ENCODE data around the gene IGF2. TPM values are rescaled to one million over a fixed set of nuclear protein-coding genes. Genes with fewer than 3 reads are reported as not detected.

IGF2 gene
- polyA plus RNA-seq, 1 donor = 5,095 TPM

DNA sequence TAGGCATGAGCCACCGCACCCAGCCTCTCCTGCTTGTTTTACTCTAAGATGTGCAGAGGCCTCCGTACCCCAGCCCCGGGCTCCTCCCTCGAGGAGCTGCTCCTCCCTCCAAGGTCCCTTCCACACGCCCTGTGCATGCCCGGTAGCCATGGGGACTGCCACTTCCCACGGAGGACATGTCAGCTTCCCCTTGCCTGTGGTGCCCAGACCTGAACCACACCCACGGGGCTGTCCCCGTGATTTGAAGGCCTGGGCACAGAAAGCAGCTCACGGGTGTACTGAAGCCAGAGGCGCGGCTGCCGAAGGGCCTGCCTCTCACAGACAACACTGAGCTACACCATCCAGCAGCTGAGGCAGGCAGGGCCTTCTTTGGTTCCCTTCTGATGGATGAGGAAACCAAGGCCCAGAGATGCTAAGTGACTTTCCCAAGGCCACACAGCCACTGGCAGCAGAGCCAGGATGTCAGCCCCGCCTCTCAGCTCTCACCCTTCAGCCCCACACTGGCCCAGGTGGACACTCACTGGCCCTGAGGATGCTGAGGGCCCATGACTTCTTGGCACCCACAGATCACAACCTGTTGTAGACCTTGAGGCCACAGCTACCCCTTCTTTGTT lies 14.5 kb upstream of the IGF2 start:
- no peak for DNase-seq

DNA sequence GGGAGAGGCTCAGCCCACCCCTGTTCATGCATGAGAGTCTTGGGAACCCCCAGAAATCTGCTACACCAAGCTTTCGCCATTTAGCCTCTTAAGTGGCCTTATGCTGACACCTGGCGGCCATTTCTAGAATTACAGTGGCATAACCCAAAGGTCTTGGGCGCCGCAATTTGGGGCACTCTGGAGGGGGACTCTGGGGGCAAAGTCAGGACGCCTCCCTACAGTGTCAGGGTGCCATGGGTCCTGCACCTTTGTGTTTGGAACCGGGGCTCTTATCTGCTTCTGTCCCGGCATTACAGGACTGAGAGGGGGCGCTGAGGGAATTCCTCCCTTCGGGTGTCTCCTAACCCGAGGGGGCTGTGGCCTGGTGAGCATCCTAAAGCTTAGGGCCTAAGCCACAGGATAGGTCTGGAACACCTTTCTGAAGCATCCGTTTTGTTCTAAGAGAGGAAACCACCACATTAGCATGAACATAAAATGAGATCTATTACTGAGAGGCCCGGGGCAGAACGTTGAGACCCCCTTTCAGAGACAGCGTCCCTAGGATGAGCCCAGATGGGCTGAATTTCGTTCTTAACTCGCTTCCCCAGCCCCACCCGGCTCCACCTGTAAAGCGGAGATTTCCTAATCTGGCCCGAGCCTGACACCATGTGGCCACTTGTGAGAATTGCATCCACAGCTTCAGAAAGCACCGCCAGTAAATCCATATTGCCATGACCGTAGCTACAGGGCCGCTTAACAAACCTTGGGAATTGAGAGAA lies 12.5 kb upstream of the IGF2 start:
- DNase-seq = peak; percentile 83

DNA sequence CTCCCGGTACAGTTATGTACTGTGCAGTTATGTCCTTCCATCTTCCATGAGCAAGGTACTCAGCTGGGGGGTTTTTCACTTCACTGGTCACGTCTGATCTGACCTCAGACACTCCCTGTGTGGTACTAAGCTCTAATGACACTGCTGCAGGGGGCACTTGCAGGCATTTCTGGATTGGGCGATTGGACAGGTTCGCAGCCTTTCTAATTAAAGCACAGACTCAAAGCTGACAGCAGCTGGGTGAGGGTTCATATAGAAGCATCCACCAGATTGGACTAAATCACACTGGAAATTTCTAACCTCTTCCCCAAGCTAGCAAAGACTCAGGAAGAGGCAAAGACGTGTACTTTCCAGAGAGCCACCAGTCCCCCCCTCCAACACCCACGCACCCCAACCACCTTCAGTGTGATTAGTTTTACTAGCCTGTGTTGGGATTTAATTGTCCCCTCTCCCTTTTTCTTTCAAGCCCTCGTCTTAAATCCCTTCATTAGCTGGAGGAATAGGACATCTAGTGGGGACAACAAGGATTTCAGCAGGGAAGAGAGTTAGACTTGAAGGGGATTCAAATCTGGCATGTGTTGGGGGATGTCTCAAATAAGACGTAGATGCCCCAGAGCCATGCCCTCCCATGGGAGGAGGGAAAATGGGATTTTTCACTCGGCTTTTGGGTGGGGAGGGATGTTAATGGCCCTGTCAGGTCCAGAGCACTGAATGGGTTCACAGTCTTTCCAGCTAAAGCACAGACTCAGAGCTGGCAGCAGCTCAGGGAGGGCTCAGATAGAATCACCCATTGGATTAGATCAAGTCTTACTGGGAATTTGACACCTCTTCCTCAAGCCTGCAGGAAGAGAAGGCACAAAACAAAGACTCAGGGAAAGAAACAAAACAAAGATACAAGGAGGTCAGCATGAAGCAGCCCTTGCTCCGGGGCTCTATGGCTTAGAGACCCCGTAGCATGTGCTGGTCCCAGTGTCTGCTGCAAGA lies 11.0 kb upstream of the IGF2 start:
- peak; percentile 60 for DNase-seq

DNA sequence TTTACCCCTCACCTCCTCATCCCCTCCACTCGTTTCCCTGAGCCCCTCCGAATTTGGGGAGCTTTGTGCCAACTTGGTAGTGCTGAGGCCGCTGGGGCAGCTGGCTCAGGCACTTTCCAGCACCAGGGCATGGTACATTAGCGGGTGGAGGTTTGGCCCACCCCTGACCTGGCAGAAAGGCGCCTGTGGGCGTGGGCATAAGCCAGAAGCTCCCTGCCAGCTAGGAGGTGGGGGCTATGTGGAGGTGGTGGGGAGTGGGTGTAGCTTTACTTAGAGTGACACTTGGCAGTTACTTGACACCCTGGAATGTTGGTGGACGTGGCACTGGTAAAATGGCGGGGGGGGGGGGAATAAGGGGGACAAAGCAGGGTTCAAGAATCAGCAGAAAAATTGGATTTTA lies 10.3 kb upstream of the IGF2 start:
- DNase-seq = peak; percentile 43

DNA sequence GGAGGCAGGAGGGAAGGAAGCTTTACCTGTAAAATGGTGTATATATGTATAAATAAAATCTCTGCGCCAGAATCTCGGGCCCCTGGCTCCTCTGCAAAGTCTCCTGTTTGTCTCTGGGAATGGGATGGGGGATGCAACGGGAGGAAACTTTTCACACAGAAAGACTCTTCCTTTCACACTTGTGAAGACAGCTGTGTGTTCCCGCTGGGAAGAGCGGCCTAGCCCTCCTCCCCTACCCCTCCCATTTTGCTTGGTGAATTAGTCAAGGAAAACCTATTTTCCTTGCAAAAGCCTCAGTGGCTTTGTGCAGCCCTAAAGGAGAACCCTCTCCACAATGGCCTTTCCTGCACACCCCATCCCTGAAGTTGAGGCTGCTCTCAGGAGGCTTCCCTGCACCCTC lies 9.4 kb upstream of the IGF2 start:
- DNase-seq = peak; percentile 55

DNA sequence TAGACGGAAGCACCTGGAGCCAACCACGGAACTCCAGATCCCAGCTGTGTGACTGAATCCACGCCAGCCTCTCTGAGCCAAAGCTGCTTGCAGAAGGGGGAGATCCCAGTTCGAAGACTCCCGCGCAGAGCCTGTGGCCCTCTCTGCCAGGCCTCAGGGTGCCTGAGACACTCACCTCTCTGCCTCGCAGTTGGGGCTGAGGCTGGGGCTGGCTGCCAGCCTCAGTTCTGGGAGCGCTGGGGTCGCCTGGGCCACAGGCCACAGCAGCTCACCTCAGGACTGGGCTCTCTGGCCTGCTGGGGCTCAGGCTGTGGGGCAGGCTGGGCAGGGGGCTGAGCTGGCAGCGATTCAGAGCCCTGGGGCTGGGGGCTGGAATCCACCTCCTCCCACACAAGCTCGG lies 8.2 kb upstream of the IGF2 start:
- no peak for DNase-seq

DNA sequence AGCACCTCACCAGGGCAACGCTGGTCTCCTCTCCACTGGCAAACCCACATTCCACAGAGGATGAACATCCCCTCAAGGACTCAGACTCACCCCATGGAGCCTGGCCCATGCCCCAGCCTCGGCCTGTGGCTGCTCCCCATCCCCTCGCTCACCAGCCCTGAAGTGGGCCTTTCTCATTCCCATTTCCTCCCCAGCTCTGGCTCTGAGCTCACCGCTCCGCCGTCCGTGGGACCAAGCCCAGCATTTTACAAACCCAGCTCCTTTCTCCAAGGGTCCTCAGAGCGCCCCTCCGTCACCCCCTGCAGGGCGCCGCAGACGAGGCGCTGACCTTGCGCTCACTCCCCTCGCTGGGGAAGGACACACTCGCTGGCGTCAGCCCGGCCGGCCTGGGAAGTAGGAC lies 6.9 kb upstream of the IGF2 start:
- no peak for DNase-seq

DNA sequence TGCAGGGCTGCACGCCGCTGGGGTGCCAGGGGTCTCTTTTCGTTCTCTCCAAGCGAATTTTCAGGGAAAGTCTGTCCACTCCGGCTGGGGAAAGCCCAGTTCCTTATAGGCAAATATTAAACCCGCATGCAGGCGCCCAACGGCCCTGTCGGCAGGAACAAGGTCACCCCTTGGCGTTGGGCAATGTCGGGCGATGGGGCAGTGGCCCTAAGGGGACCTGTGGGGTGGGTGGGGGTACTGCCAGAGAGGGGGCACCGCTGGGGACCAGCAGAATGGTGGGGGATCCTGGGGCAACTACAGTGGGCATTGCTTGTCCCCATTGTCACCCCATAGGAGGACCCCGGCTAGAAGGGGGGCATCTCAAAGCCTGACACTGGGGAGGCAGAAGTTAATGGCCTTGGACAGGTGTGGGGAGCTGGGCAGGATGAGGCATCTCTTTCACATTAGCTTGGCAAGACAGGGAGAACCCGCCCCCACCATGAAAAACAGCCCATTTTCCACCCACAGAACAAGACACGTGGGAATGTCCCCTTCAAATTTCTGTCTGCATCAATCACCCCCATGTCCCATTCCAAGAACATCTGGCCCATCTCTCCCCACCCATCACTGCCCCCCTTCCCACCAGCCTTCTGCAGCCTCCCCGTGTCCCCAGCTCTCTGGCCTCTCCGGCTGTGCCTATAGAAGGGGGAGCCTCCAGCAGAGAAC lies 5.5 kb upstream of the IGF2 start:
- no peak for DNase-seq

DNA sequence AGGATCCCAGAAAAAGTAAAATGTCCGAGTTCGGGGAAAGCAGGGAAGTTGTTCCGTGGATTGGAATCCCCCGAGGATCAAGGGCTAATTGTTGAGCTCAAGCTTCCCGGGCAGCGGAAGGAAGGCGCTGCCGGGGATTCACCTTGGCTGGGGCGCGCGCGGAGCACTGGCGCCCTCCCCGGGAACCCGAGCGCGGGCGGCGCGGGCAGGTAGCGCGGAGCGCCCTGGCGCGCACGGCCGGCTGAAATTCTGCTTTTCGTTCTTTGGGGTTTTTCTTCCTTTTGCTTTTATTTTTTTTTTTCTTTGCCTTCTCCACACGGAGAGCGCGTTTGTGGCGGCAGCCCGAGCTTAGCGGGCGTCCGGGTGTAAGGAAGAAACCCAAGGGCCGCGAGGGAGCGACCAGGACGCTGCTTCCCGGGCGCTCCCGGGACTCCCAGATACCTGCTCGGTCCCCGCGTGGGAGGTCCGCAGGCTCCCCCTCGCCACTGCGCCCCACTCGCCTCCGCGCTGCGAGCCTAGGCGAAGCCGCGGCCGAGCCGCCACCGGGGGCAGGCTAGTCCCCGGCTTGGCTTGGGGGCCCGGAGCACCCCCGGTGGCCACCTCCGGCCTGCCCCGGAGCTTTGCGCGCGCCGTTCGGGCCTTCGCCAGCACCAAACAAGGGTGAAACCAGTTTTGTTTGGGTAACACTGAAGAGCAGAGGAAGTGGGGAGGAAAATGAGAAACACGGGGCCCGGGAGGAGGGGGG lies 4.8 kb upstream of the IGF2 start:
- peak; percentile 50 for DNase-seq

DNA sequence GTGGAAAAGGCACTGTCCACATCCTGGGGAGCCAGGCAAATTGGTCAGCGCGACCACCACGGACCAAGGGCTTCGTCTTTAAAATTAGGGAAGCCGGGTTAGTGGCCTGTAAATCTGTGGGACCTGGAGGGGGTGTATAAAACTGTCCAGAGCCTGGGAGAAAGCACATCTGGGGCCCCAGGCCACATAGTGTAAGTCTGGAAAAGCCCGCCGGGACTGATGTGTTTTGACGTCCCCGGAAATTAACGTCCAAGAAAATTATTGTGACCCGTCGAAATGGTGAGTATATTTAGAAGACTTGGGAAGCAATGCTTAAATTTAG lies 4.2 kb upstream of the IGF2 start:
- DNase-seq = no peak

DNA sequence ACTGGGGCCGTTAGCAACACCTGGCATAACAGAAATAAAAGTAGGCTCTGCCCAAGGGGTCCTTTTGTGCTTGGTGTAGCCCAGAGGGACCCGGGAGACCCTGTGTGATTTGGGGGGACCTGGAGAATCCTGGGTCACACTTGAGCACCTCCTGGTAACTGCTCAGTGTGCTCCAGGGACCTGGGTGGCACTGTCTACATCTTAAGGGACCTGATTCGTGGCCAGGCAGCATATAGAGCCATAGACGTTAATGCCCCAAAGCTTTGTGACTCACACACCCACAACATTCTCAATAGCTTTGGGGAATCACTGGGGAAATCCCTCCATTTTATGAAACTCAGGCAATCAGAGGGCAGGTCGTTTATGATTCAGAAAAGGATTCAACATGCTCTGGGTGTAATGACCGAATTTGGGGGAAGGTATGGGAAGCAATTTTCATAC lies 3.6 kb upstream of the IGF2 start:
- no peak for DNase-seq

DNA sequence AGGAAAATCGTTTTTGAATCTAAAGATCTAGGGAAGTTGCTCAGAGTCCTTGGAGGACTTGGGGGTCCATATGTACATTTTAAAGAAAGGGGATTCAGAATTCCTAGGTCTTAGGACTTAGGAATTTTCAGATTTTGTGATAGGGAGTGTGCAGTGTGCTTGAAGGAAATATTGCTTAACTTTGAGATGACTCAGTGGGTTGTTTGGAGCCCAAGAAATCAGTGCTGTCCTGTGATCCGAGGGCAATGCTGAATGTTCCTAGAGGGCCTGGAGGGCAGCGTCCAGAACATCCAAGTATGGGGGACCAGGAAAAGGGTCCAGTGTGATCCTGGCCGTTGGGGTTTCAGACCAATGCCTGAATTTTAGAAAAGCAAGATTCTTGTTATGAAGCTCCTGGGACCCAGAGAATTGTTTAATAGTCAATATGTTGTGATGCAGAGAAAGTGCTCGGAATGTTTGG lies 3.1 kb upstream of the IGF2 start:
- DNase-seq = no peak

DNA sequence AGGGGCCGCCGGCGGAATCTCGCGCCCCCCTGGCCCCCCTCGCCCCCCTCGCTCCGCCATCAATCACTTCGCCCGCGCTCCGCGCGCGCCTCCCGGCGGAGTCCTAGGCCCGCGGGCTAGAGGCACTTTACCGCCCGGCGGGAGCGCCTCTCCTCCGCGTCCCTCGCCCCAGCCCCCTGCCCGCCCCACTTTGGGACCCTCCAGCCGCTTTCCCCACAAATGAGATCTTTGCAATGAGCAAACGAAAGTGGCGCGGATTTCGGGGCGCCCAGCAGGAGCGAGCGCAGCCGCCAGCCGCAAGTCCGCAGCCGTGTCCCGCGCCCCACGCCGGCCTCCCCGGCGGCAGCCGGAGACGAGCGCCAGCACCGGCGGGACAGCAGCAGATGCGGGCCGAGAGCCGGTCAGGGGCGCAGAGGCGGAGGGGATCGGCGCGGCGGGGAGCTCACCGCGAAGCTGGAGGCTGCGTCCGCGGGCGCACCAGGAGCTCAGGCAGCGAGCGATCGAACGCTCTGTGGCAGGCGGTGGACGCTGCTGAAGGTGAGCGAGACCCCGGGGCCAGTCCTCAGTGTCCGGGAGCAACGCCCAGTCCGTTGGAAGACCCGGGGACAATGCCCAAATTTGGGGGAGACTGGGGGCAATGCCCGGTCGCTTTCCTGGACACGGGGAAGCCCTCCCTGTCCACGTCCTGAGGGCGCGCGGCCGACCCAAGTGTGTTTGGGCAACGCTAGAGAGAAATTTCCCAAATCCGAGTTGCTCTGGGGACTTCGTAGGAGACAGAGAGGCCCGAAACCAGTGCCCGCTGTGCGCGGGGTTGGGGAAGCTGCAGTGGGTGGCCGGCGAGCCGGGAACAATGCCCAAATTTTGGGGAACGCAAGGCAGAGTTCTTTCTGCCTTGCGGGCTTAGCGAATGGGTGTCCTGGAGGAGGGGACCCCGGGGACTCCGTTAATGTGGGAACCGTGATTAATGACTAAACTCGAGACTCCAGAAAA lies 1.5 kb upstream of the IGF2 start:
- DNase-seq = no peak

DNA sequence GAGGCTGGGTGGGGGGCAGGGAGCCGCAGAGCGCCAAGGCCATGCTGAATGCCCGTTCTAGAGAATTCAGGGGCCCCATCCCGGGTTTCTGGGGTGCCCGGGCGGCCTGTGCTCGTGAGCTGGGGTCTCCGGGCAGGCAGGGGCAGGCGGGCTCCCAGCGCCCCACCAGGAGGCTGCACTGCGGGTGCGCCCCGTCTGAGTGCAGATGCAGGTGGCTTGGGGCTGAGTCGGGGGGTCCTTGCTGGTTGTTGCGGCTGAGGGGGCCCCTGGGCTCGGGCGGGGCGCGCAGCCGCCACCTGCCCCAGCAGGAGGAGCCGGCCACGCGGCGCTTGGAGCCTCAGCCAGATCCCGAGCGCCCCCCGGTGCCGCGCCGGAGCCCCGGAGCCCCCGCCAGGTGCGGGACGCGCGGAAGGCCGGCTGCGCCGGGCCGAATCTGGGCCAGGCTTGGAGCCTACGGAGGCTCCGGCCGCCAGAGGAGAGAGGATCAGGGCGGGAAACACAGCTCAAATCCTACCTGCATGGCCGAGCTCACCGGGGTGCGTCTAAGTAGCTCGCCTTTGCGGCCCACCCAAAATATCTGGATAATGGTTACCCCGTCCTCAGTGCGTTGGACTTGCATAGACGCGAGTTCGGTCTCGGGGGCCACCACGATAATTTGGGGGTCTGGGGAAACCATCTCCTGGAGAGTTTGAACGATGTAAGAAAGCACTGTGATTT lies 590 bp upstream of the IGF2 start:
- DNase-seq = peak; percentile 40

DNA sequence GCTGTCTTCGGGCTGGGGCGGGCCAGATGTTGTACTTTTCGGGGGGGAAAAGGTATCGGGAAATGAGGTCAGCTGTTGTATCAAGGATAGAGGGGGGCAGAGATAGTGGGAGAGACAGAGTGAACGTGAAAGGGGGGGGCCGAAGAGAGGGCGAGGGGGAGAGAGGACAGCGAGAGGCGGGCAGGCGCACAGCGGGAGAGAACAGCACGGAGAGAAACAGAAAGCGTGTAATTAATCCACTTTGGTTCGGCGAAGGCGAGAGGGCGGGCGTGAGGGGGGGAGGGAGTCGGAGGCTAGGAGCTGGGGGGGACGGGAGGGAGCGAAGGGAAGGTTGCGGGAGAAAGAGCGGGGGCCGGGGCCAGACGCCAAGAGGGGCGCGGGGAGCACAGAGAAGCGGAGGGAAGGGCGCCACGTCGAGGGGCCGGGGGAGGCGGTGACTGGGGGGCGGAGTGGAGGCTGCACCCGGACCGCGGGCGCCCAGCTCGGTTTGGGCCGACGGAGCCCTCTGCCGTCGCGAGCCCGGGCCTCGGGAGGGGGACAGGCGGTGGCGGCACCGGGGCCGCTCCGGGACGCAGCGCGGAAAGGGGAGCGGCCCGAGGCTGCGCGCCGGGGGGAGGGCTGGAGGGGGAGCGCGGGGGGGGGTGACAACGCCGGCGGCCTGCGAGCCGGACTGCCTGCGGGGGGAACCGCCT lies 612 bp downstream of the IGF2 start:
- no peak for DNase-seq

DNA sequence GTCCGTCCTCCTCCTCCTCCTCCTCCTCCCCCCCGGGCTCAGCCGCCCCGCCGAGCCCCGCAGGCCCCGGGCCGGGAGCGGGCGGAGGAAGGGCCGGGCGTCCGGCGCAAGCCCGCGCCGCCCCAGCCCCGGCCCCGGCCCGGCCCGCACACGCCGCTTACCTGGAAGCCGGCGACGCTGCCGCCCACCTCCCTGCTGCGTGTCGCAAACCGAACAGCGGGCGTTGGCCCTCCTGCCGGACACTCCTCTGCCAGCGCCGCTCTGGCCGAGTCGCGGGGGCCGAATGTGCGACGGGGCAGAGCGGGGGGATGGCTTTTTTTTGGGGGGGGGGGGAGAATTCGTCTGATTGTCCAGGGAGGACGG lies 1.1 kb downstream of the IGF2 start:
- DNase-seq = no peak

DNA sequence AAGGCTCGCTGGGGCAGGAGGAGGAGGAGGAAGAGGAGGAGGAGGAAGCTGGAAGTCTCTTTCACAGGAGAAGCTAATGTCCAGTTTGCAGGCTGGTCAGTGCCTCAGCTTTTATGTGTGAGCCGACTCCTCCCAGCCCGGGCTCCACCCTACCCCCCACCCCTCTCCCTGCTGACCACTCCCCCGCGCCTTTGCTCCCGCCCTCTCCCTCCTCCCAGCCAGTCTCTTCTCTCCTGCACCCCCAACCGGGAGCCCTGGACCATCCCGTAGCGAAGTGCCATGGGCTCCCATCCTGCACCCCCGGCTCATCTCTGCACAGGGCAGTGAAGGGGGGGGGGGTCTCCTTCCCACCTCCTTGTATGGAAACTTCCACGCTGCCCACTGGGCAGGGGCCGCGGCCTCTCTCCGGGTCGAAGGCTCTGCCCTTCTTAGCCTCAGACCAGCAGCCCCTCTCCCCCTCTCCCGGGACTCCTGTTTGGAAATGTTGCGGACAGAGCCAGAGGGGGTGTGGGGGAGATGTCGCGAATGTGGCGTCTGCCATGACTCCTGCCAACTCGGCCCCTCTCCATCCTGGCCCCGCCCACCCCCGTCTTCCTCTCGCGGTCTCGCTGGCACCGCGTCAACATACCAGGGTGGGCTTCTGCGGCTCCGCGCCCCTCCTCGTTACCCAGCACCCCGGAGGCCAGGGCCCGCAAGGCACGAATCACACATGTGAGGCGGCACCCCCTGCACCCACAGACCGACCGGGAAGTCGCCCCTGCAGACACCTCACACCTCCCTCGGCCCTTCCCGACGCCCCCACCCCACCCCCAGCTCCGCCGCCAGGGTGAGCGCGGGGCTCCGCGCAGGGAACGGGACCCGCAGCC lies 1.8 kb downstream of the IGF2 start:
- peak; percentile 88 for DNase-seq

DNA sequence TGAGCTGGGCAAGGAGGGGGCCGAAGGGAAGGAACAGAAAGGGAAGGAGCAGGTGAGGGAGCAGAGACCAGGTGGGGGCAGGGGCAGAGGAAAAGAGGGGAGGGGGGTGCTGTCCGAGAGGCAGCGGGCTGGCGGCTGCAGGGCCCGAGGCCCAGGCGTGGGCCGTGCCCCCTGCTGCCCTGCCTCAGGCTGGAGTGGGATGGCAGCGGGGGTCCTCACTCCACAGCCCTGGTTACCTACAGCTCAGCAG lies 2.3 kb downstream of the IGF2 start:
- no peak for DNase-seq
